Measurements from ENCODE around the gene N4BP2L2. TPM values are rescaled to one million over a fixed set of nuclear protein-coding genes. Genes with fewer than 3 reads are reported as not detected.

N4BP2L2 gene
- total and polyA plus RNA-seq, 2 experiments from 2014 or later, result 63.1 to 160 TPM

GRCh38 chr13:32535748-32536147 is 2.8 kb downstream of the N4BP2L2 start:
- TF ChIP-seq EZH2phosphoT487 (IDR thresholded peaks at IDR 0.05; ENCODE audit: unreplicated experiment), result no peak
- no peak for TF ChIP-seq EZH2 (IDR thresholded peaks at IDR 0.05; ENCODE audit: low read depth, unreplicated experiment)
- no peak for TF ChIP-seq ZNF114 (CRISPR knock-in tag; IDR thresholded peaks at IDR 0.05)
- TF ChIP-seq POLR2AphosphoS5 (IDR thresholded peaks at IDR 0.05; ENCODE audit: low read depth), result no peak
- no peak for TF ChIP-seq NANOG (IDR thresholded peaks at IDR 0.05; ENCODE audit: borderline replicate concordance)
- no peak for TF ChIP-seq ZNF462 (CRISPR knock-in tag; IDR thresholded peaks at IDR 0.05)
- TF ChIP-seq JUNB (IDR thresholded peaks at IDR 0.05; ENCODE audit: unreplicated experiment), result no peak
- TF ChIP-seq STAT1 (IDR thresholded peaks at IDR 0.05; ENCODE audit: unreplicated experiment), result no peak
- no peak for TF ChIP-seq ZNF331 (CRISPR knock-in tag; IDR thresholded peaks at IDR 0.05; ENCODE audit: low read depth)
- TF ChIP-seq REST (IDR thresholded peaks at IDR 0.05; ENCODE audit: unreplicated experiment), result no peak
- no peak for TF ChIP-seq CREB1 (CRISPR knock-in tag; IDR thresholded peaks at IDR 0.05; ENCODE audit: low read depth)
- TF ChIP-seq ETS1 (IDR thresholded peaks at IDR 0.05), result no peak
- TF ChIP-seq CTCF (conservative IDR thresholded peaks at IDR 0.05; ENCODE audit: low read depth in 2 of 2), result no peak
- Histone ChIP-seq H4K20me1 (replicated peaks; ENCODE audit: insufficient read depth) (no peaks in the 10 kb centered on the region; the same call in none of the 2 replicates), H3F3A (replicated peaks; ENCODE audit: low read depth) (no peaks in the 10 kb centered on the region), H3K27me3 (ENCODE audit: insufficient read depth) (no peaks in the 10 kb centered on the region), H3K4me1 (ENCODE audit: insufficient read depth) (peaks cover 5% of the 10 kb centered on the region), H3K4me3 (no peak overlapping the region), H3K9me2 (ENCODE audit: insufficient read depth) (no peaks in the 10 kb centered on the region), H3K27ac (ENCODE audit: low read depth) (no peak overlapping the region), H3K4me2 (no peak overlapping the region), H3K79me2 (replicated peaks; ENCODE audit: insufficient read depth) (peaks cover 74% of the 10 kb centered on the region), H2AFZ (no peak overlapping the region), H3K36me3 (ENCODE audit: insufficient read depth) (peaks cover 16% of the 10 kb centered on the region; the same call in 1 of the 2 replicates)
- Mint-ChIP-seq H3K4me3 (no peak overlapping the region), H3K27ac (no peak overlapping the region), H3K36me3 (ENCODE audit: low read depth) (peaks cover 34% of the 10 kb centered on the region), H3K9me3 (no peaks in the 10 kb centered on the region; the same call in 2 of the 3 replicates), H3K27me3 (ENCODE audit: insufficient read depth, low read depth, poor library complexity) (no peaks in the 10 kb centered on the region), H3K4me1 (peaks cover 22% of the 10 kb centered on the region)
- no peak for DNase-seq (ENCODE audit: low spot score)
- no peak for ATAC-seq

Measured in GM23338 (cell line).